GM23338 (cell line): ENCODE measurements around the gene CCN6.

Experiments
- CREB1 ChIP-seq: fragments of 250-450 bp; sonication (Bioruptor Pico); IDR thresholded peaks from 2 replicates; pipeline ENCODE4 v1.5.0; 2020; ENCODE audit warnings: low read depth, mild to moderate bottlenecking, moderate library complexity
- EZH2 ChIP-seq: fragments of 200-600 bp; sonication (generic); IDR thresholded peaks from one replicate; pipeline ENCODE4 v1.8.0; 2017; ENCODE audit warnings: antibody characterized with exemption, mild to moderate bottlenecking, low read depth; ENCODE audit not compliant: unreplicated experiment
- EZH2phosphoT487 ChIP-seq: fragments of 200-600 bp; sonication (generic); IDR thresholded peaks from one replicate; pipeline ENCODE4 v1.8.1; 2018; ENCODE audit warnings: antibody characterized with exemption; ENCODE audit not compliant: unreplicated experiment
- JUNB ChIP-seq: IDR thresholded peaks from one replicate; pipeline ENCODE4 v1.6.1; 2016; ENCODE audit warnings: antibody characterized with exemption; ENCODE audit not compliant: unreplicated experiment
- NANOG ChIP-seq: IDR thresholded peaks from 2 replicates; pipeline ENCODE4 v1.6.1; 2016; ENCODE audit warnings: antibody characterized with exemption, borderline replicate concordance
- POLR2AphosphoS5 ChIP-seq: IDR thresholded peaks from 2 replicates; pipeline ENCODE4 v1.6.1; 2016; ENCODE audit warnings: antibody characterized with exemption, low read depth
- ZNF114 ChIP-seq: fragments of 250-450 bp; sonication (Bioruptor Pico); IDR thresholded peaks from 2 replicates; pipeline ENCODE4 v1.5.0; 2020; ENCODE audit warnings: mild to moderate bottlenecking, moderate library complexity
- TF ChIP-seq, protein P1 (sequence below), 2 experiments: fragments of 200-600 bp in 1 of 2; sonication (generic) in 1 of 2; conservative IDR thresholded peaks; 2 replicates each; pipeline versions ENCODE4 v1.5.1 to v1.6.1; 2016 to 2017; ENCODE audit warnings: antibody characterized with exemption in 2 of 2, low read depth in 2 of 2, mild to moderate bottlenecking in 2 of 2, moderate library complexity in 1 of 2
- TF ChIP-seq, protein P2 (sequence below): IDR thresholded peaks from one replicate; pipeline ENCODE4 v1.6.1; 2018; ENCODE audit warnings: antibody characterized with exemption; ENCODE audit not compliant: unreplicated experiment
- TF ChIP-seq, protein P3 (sequence below): IDR thresholded peaks from 2 replicates; pipeline ENCODE4 v1.6.1; 2016; ENCODE audit warnings: antibody characterized with exemption
- TF ChIP-seq, protein P4 (sequence below): fragments of 250-450 bp; sonication (Bioruptor Pico); IDR thresholded peaks from 2 replicates; pipeline ENCODE4 v1.5.0; 2020; ENCODE audit warnings: mild to moderate bottlenecking, moderate library complexity

DNA sequence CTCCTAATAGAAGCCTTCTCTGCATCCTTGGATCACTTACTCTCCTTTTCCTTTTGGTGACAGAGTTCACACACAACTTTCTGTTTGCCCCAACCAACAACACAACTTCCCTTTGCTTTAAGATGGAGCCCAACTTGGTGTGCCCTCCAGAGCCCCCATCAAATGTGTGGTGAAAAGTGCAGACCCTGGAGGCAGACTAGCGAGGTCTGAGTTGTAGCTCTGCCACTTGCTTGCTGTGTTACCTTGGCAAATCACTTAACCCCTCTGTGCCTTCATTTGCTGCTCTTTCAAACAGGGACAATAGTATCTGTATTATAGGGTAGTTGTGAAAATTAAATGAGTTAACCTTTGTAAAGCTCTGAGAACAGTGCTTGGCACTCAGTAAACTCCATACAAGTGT, 34.3 kb upstream of the CCN6 start:
- TF ChIP-seq JUNB (no peak), EZH2 (no peak), POLR2AphosphoS5 (no peak), CREB1 (CRISPR knock-in tag) (no peak), EZH2phosphoT487 (no peak), NANOG (no peak), ZNF114 (CRISPR knock-in tag) (no peak)
- TF ChIP-seq, protein P1, sequence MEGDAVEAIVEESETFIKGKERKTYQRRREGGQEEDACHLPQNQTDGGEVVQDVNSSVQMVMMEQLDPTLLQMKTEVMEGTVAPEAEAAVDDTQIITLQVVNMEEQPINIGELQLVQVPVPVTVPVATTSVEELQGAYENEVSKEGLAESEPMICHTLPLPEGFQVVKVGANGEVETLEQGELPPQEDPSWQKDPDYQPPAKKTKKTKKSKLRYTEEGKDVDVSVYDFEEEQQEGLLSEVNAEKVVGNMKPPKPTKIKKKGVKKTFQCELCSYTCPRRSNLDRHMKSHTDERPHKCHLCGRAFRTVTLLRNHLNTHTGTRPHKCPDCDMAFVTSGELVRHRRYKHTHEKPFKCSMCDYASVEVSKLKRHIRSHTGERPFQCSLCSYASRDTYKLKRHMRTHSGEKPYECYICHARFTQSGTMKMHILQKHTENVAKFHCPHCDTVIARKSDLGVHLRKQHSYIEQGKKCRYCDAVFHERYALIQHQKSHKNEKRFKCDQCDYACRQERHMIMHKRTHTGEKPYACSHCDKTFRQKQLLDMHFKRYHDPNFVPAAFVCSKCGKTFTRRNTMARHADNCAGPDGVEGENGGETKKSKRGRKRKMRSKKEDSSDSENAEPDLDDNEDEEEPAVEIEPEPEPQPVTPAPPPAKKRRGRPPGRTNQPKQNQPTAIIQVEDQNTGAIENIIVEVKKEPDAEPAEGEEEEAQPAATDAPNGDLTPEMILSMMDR (conservative IDR thresholded peaks at IDR 0.05; ENCODE audit: low read depth in 2 of 2): no peak
- TF ChIP-seq, protein P2, sequence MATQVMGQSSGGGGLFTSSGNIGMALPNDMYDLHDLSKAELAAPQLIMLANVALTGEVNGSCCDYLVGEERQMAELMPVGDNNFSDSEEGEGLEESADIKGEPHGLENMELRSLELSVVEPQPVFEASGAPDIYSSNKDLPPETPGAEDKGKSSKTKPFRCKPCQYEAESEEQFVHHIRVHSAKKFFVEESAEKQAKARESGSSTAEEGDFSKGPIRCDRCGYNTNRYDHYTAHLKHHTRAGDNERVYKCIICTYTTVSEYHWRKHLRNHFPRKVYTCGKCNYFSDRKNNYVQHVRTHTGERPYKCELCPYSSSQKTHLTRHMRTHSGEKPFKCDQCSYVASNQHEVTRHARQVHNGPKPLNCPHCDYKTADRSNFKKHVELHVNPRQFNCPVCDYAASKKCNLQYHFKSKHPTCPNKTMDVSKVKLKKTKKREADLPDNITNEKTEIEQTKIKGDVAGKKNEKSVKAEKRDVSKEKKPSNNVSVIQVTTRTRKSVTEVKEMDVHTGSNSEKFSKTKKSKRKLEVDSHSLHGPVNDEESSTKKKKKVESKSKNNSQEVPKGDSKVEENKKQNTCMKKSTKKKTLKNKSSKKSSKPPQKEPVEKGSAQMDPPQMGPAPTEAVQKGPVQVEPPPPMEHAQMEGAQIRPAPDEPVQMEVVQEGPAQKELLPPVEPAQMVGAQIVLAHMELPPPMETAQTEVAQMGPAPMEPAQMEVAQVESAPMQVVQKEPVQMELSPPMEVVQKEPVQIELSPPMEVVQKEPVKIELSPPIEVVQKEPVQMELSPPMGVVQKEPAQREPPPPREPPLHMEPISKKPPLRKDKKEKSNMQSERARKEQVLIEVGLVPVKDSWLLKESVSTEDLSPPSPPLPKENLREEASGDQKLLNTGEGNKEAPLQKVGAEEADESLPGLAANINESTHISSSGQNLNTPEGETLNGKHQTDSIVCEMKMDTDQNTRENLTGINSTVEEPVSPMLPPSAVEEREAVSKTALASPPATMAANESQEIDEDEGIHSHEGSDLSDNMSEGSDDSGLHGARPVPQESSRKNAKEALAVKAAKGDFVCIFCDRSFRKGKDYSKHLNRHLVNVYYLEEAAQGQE: no peak
- TF ChIP-seq, protein P3, sequence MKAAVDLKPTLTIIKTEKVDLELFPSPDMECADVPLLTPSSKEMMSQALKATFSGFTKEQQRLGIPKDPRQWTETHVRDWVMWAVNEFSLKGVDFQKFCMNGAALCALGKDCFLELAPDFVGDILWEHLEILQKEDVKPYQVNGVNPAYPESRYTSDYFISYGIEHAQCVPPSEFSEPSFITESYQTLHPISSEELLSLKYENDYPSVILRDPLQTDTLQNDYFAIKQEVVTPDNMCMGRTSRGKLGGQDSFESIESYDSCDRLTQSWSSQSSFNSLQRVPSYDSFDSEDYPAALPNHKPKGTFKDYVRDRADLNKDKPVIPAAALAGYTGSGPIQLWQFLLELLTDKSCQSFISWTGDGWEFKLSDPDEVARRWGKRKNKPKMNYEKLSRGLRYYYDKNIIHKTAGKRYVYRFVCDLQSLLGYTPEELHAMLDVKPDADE: no peak
- TF ChIP-seq, protein P4, sequence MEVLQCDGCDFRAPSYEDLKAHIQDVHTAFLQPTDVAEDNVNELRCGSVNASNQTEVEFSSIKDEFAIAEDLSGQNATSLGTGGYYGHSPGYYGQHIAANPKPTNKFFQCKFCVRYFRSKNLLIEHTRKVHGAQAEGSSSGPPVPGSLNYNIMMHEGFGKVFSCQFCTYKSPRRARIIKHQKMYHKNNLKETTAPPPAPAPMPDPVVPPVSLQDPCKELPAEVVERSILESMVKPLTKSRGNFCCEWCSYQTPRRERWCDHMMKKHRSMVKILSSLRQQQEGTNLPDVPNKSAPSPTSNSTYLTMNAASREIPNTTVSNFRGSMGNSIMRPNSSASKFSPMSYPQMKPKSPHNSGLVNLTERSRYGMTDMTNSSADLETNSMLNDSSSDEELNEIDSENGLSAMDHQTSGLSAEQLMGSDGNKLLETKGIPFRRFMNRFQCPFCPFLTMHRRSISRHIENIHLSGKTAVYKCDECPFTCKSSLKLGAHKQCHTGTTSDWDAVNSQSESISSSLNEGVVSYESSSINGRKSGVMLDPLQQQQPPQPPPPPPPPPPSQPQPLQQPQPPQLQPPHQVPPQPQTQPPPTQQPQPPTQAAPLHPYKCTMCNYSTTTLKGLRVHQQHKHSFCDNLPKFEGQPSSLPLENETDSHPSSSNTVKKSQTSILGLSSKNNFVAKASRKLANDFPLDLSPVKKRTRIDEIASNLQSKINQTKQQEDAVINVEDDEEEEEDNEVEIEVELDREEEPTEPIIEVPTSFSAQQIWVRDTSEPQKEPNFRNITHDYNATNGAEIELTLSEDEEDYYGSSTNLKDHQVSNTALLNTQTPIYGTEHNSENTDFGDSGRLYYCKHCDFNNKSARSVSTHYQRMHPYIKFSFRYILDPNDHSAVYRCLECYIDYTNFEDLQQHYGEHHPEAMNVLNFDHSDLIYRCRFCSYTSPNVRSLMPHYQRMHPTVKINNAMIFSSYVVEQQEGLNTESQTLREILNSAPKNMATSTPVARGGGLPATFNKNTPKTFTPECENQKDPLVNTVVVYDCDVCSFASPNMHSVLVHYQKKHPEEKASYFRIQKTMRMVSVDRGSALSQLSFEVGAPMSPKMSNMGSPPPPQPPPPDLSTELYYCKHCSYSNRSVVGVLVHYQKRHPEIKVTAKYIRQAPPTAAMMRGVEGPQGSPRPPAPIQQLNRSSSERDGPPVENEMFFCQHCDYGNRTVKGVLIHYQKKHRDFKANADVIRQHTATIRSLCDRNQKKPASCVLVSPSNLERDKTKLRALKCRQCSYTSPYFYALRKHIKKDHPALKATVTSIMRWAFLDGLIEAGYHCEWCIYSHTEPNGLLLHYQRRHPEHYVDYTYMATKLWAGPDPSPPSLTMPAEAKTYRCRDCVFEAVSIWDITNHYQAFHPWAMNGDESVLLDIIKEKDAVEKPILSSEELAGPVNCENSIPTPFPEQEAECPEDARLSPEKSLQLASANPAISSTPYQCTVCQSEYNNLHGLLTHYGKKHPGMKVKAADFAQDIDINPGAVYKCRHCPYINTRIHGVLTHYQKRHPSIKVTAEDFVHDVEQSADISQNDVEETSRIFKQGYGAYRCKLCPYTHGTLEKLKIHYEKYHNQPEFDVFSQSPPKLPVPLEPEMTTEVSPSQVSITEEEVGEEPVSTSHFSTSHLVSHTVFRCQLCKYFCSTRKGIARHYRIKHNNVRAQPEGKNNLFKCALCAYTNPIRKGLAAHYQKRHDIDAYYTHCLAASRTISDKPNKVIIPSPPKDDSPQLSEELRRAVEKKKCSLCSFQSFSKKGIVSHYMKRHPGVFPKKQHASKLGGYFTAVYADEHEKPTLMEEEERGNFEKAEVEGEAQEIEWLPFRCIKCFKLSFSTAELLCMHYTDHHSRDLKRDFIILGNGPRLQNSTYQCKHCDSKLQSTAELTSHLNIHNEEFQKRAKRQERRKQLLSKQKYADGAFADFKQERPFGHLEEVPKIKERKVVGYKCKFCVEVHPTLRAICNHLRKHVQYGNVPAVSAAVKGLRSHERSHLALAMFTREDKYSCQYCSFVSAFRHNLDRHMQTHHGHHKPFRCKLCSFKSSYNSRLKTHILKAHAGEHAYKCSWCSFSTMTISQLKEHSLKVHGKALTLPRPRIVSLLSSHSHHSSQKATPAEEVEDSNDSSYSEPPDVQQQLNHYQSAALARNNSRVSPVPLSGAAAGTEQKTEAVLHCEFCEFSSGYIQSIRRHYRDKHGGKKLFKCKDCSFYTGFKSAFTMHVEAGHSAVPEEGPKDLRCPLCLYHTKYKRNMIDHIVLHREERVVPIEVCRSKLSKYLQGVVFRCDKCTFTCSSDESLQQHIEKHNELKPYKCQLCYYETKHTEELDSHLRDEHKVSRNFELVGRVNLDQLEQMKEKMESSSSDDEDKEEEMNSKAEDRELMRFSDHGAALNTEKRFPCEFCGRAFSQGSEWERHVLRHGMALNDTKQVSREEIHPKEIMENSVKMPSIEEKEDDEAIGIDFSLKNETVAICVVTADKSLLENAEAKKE (CRISPR knock-in tag): no peak
